Activated CD8-positive, alpha-beta memory T cell treated with anti-CD3 and anti-CD28 coated beads for 4 hours (primary cell): ENCODE results near the gene UMODL1.

Experiments
- DNase-seq, 2 donors: peaks; one replicate each; pipeline ENCODE4 v3.0.0-alpha.2; 2020; ENCODE audit warnings: low read depth in 2 of 2

The UMODL1 gene

GRCh38 chr21:42129300-42130266, 58.5 kb downstream of the UMODL1 start:
- no peak for DNase-seq

DNA sequence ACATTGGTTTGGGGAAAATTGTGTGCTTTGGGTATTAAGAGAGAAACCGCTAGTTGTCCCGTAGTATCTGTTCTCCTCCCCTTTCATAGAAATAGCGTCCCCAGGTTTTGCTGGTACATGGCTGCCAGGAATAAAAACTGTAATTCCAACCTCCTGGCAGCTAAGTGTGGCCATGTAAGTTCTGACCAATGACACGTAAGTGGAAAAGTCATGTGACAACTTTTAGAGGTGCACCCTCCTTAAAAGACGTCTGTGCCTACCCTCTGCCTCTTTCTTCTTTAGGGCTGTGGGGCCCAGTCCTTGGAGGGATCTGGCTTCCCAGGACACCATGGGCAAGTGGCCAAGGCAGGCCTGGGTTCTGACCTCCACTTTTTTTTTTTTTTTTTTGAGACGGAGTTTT, 59.3 kb downstream of the UMODL1 start:
- DNase-seq, result no peak

- DNase-seq, result no peak
Observed at GRCh38 chr21:42132183-42132582, 61.1 kb downstream of the UMODL1 start.

- DNase-seq, result no peak
Observed at GRCh38 chr21:42133131-42133530, 62.0 kb downstream of the UMODL1 start.

GRCh38 chr21:42135386-42136052, 64.4 kb downstream of the UMODL1 start:
- no peak for DNase-seq

DNA sequence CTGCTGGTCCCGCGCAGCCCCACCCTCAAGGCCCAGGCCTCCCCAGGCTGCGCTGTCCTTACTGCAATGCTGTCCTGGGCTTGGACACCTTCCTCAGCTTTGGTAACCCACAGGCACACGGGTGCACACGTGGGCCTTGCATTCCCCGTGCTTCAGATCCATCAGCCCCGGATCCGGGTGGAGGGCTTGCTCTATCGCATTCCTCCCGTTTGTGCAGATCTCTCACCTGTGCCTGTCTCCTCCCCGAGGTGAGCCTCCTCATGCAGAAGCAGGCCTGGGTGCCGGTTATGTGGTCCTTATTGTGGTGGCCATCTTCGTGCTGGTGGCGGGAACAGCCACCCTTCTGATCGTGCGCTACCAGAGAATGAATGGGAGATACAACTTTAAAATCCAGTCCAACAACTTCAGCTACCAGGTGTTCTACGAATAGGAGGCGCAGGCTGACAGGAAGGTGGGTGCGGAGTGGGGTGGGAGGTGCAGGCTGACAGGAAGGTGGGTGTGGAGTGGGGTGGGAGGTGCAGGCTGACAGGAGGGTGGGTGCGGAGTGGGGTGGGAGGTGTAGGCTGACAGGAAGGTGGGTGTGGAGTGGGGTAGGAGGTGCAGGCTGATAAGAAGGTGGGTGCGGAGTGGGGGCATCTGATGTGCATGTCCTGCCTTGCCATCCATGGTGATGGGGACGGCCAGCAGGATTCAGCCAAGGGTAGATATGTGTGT, 66.2 kb downstream of the UMODL1 start:
- DNase-seq, result no peak

GRCh38 chr21:42140196-42140934, 69.2 kb downstream of the UMODL1 start:
- no peak for DNase-seq

GRCh38 chr21:42141643-42142042, 70.5 kb downstream of the UMODL1 start:
- no peak for DNase-seq

GRCh38 chr21:42142141-42142540, 71.0 kb downstream of the UMODL1 start:
- no peak for DNase-seq

DNA sequence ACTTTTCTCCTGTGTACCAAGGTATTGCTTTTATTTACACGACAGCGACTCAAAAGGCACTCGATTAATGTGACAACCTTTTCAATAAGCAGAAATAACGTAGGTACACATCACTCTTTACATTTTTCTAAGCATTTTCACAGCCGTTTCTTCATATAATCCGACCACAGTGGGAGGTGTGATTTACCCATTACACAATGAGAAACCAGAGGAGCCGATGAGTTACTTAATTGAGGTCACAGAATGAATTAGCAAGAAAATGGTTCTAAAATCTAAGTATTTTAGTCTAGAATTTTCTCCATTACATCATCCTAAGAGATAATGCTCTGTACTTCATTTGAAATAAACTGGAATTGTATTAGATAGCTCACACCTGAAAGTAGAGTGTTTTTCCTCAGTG, 71.5 kb downstream of the UMODL1 start:
- DNase-seq, result no peak

DNA sequence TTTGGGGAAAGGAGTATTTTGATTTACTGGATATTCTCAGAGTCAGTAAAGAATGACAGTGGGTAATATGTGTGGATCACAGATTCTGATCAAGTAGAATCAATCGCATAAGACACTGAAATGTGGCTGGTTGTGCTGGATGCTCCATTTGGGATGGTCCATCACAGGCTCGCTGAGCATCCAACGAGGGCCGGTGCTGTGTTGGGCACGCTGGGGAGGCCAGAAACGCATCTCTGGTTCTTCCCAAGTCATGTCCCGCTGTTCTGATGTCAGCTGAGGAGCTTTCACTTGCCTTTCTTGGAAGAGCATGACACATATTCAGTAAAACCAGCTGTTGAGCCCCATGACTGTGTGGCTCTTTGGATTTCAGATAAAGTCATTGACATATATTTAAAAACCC, 72.0 kb downstream of the UMODL1 start:
- DNase-seq, result no peak

DNA sequence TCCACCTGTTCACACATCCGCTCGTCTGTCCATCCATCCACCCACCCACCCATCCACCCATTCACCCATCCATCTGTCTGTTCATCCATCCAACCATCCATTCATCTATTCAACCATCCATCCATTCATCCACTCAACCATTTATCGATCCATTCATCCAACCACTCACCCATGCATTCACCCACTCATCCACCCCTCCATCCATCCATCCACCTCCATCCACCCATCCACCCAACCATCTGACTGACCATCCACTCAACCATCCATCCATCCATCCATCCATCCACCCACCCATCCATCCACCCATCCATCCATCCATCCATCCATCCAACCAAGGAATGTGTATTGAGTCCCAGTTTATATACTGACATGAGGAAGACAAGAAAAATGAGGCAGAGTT, 73.1 kb downstream of the UMODL1 start:
- DNase-seq, result no peak

DNA sequence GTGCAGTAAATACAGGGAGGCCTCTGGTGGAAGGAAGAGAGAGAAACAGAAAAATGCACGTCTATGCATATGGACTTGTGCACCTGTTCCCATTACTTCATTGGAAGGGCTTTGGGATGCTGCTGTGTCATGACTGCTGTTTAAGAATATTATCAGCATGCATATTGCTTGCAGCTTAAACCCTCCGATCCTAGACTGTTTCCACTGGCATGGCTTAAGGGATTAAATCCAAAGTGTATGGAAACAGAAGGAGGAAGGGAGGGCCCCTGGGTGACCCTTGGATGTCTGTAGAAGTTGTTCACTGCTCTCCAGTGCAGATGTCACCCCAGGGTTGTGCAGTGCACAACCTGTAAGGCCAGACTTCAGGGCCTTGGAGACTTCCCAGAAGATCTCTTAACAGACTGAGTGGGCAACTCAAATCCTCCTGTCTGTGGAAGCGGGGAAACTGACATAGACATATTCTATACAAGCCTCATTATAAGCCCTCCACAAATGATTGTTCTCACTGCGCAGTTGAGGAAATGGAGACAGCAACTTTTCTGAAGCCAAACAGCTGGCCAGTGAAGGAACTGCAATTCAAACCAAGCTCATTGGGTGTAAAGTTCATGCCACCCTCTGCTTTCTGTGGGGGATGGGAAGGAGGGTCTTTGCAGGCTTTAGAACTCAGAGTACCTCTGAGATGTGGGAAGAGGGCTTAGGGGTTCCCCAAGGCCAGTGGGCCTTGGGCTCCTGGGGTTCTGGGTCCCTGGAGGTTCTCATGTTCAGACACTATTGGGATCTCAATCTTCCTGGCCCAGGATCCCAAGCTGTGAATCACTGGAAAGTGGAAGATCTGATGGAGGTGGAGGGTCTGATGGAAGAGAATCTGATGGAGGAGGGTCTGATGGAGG, 73.8 kb downstream of the UMODL1 start:
- no peak for DNase-seq

DNA sequence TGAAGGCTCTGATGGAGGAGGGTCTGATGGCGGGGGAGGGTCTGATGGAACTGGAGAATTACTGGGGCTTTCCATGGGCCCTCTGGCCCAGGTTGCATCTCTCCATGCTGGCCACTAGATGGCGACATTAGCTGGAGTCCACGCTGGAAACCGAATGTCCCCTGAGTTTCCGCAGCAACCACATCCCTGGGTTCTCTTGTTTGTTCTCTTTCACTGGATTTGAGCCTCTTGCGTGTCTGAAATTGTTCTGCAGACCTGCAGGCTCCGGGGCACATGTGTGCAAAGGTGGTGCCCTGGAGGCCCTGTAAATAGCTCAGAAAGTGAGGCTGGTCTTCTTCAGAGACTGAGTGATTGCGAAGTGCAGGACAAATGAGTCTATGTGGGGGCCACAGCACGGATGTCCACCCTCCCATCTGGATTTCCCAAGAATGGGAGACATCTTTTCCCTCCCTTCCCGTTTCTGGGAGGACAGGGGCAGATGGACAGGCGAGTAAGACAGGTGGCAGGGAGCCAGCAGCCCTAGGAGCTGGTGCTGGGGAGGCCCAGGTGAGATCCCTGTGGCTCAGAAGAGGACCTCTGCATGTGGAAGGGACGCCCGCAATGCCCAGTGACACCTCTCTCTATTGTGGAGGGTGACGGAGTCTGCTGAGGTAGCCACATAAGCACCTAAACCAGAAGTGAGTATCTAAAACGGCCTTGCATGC, 74.6 kb downstream of the UMODL1 start:
- peak; percentile 36 to 38 for DNase-seq

DNA sequence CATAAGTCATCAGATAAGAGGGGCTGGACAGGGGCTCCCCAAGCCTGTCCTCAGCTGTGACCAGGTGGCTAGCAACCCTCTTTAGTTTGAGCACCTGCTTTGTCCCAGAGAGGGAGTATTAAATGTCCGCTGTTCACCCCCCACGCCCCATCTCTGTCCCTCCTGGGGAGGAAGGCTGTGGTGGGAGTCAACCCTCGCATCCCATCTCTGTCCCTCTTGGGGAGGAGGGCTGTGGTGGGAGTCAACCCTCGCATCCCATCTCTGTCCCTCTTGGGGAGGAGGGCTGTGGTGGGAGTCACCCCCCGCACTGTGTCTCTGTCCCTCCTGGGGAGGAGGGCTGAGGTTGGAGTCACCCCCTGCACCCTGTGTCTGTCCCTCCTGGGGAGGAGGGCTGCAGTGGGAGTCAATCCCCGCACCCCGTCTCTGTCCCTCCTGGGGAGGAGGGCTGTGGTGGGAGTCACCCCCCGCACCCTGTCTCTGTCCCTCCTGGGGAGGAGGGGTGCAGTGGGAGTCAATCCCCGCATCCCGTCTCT, 75.2 kb downstream of the UMODL1 start:
- DNase-seq, result no peak

DNA sequence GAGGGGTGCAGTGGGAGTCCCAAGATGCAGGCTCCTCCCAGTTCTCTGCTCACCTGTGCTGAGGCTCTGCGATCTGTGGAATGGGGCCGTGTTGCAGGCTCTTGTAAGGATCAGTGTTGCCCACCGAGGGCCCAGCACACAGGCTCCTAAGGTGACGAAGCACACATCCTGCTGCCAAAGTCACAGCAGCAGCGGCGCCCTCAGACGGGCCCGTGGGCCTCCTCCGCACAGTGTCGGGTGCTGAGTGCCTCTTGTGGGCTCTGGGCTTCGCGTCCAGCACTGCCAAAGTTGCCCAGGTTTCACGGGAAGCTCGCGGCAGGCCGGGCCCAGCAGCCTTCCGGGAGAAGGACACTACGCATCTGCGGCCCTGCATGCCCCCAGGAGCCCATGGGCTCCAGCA, 75.7 kb downstream of the UMODL1 start:
- DNase-seq, result no peak

DNA sequence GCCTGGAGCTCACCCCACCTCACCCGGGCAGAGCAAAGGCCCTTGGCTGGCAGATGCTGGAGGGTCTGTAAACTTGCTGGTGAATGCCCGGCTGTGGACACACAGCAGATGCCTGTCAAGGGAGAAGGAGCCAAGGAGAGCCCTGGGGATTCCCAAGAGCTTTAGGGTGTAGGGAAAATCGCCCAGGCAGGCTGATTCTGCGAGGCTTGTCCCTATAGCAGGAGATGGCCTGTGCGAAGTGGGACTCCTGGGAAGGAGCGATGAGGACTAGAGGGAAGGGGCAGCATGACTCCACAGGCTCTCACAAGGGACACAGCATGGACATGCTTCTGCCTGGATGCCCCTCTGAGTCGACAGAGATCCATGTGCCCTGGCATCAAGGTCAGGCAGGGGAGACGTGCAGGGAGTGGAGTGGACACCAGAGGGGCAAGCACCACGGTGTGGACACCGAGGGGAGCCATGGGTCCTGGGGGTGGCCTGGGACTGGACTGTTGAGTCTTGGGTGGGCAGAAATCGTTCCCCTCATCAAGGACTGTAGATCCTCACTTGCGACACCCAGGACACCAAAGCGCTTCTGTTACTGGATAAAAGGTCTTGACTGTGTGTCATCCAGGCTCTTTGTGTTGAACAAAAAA, 76.4 kb downstream of the UMODL1 start:
- no peak for DNase-seq

DNA sequence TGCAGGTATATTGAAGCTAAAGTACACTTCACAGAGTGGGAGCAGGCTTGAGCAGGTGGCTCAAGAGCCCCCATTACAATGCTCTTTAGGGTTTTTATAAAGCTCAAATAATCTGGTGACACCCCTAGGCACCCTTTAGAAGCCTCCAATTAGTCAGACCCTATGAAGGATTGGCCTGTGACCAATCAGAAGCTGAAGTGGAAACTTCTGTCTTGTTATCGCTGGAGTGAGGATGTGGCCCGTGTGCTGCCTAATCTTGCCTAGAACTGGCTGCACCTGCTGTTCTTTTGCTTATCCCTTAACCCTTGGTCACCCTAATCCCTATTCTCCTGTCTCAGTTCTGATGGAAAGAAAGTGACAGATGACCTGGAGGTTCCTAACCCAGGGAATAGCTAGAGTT, 77.0 kb downstream of the UMODL1 start:
- DNase-seq, result no peak

GRCh38 chr21:42148584-42148983, 77.5 kb downstream of the UMODL1 start:
- no peak for DNase-seq
